ENCODE measurements around the gene FER.
A peak's percentile ranks its signal among the peaks of the same experiment; 100 is the strongest.

FER gene

DNA sequence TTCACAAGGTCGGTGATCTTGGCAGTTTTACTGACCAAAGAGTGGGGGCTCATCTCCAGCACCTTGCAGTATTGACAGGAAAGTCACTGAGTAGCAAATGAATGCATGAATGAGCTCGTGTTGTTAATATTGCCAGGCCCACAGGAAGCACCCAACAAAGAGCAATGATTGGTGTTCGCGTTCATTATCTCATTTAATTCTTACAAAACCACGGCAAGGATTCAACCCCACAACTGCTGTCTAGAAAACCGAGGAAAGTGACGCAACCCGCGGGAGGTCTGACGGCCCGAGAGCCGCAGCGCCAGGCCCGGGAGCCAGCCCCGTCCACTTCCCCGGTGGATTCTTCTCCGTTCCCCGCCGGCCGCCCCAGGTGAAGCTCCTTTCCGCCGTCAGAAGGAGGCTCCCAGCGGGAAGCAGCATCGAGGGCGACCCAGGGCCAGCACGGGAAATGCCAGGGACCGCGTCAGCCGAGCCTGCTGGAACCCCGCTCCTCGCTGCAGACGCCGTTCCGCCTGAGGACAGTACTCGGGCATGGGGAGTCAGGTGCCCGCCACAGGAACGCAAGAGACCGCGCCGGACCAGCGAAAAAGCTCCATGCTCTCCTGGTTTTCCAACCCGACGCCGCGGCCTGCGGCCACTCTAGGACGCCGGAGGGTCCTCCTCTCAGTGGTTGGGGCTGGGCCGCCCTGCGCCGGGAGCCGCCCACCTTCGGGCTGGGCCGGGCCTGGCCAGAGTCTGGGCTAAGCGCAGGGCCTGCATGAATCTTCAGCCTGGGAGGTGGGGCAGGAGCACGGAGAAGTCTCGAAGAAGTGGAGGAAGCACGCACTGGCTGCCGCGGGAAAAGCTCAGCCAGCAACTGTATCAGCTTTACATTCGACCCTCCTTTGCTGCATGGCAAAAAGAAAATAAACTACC lies 19.8 kb upstream of the FER start:
- Histone ChIP-seq H3K4me2 (ENCODE audit: low read length) (peak overlapping the region; percentile 89), H3K56ac (ENCODE audit: low read length) (peak overlapping the region; percentile 92), H3K79me2 (ENCODE audit: control insufficient read depth, insufficient read depth, low read length) (no peaks in the 10 kb centered on the region), H2BK5ac (ENCODE audit: low read length) (peak overlapping the region; percentile 64), H3K4ac (ENCODE audit: low read depth, low read length) (peak overlapping the region; percentile 81), H3K4me1 (ENCODE audit: control insufficient read depth, low read depth, low read length) (peaks cover 6% of the 10 kb centered on the region), H3K79me1 (ENCODE audit: low read length) (no peaks in the 10 kb centered on the region), H3K23ac (ENCODE audit: low read length) (no peak overlapping the region), H3K36me3 (ENCODE audit: control insufficient read depth, insufficient read depth, low read length) (no peaks in the 10 kb centered on the region), H3K27me3 (ENCODE audit: insufficient read depth, low read length, poor library complexity) (no peaks in the 10 kb centered on the region), H3K4me3 (ENCODE audit: low read length) (peak overlapping the region; percentile 73), H2BK120ac (ENCODE audit: low read depth, low read length) (no peak overlapping the region), H3K18ac (ENCODE audit: low read length) (peak overlapping the region; percentile 53), H3K27ac (ENCODE audit: low read depth, low read length) (peak overlapping the region; percentile 77), H3K9ac (ENCODE audit: low read length) (peak overlapping the region; percentile 89), H4K8ac (ENCODE audit: low read depth, low read length) (no peak overlapping the region), H2BK15ac (replicated peaks; ENCODE audit: low read depth) (no peak overlapping the region), H4K5ac (ENCODE audit: low read length) (no peak overlapping the region), H2AK5ac (ENCODE audit: low read length) (no peak overlapping the region)
- no CpG with 5 or more reads among the region's 61 CpGs for WGBS (ENCODE audit: extremely low coverage, insufficient coverage, low lambda C conversion rate)
- DNase-seq, result peak; percentile 97

- H3K4ac ChIP-seq (ENCODE audit: low read depth, low read length), result no peak overlapping the region
- peak overlapping the region; percentile 78 for H3K56ac ChIP-seq (ENCODE audit: low read length)
- no peaks in the 10 kb centered on the region for H3K79me1 ChIP-seq (ENCODE audit: low read length)
- peak overlapping the region; percentile 28 for H2BK5ac ChIP-seq (ENCODE audit: low read length)
- H3K27me3 ChIP-seq (ENCODE audit: insufficient read depth, low read length, poor library complexity), result no peaks in the 10 kb centered on the region
- H3K4me2 ChIP-seq (ENCODE audit: low read length), result peak overlapping the region; percentile 36
- H4K8ac ChIP-seq (ENCODE audit: low read depth, low read length), result peak overlapping the region; percentile 6
- no peaks in the 10 kb centered on the region for H3K36me3 ChIP-seq (ENCODE audit: control insufficient read depth, insufficient read depth, low read length)
- DNase-seq, result no peak
- H3K18ac ChIP-seq (ENCODE audit: low read length), result peak overlapping the region; percentile 6
- H4K5ac ChIP-seq (ENCODE audit: low read length), result no peak overlapping the region
- peak overlapping the region; percentile 58 for H3K9ac ChIP-seq (ENCODE audit: low read length)
- peaks cover 6% of the 10 kb centered on the region for H3K4me1 ChIP-seq (ENCODE audit: control insufficient read depth, low read depth, low read length)
- no peak overlapping the region for H3K4me3 ChIP-seq (ENCODE audit: low read length)
- H2BK15ac ChIP-seq (replicated peaks; ENCODE audit: low read depth), result no peak overlapping the region
- no peak overlapping the region for H3K23ac ChIP-seq (ENCODE audit: low read length)
- H3K27ac ChIP-seq (ENCODE audit: low read depth, low read length), result peak overlapping the region; percentile 33
- no CpG with 5 or more reads among the region's 14 CpGs for WGBS (ENCODE audit: extremely low coverage, insufficient coverage, low lambda C conversion rate)
- H3K79me2 ChIP-seq (ENCODE audit: control insufficient read depth, insufficient read depth, low read length), result no peaks in the 10 kb centered on the region
- no peak overlapping the region for H2BK120ac ChIP-seq (ENCODE audit: low read depth, low read length)
- no peak overlapping the region for H2AK5ac ChIP-seq (ENCODE audit: low read length)
These were observed 19.0 kb upstream of the FER start for GRCh38 chr5:108728566-108729241.

DNA sequence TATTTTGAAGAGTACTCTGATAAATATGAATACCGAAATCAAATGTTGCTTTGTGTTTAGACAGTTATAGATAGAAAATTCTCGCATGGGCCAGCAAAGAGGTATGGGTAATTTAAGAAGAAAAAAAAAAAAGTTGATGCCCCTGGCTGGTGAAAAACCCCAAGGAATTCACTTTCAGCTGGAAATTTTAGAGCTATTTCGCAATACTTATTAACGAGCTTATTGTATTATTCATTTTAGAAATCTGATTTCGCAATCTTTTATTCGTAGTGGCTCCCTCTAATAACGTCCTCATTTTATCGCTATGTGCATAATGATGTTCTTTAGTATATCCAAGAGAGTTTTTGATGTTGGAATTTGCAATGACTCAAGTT lies 18.5 kb upstream of the FER start:
- Histone ChIP-seq H3K4me2 (ENCODE audit: low read length) (no peak overlapping the region), H4K5ac (ENCODE audit: low read length) (no peak overlapping the region), H2BK15ac (replicated peaks; ENCODE audit: low read depth) (no peak overlapping the region), H3K18ac (ENCODE audit: low read length) (no peak overlapping the region), H3K79me2 (ENCODE audit: control insufficient read depth, insufficient read depth, low read length) (no peaks in the 10 kb centered on the region), H2AK5ac (ENCODE audit: low read length) (no peak overlapping the region), H2BK5ac (ENCODE audit: low read length) (no peak overlapping the region), H3K36me3 (ENCODE audit: control insufficient read depth, insufficient read depth, low read length) (no peaks in the 10 kb centered on the region), H2BK120ac (ENCODE audit: low read depth, low read length) (no peak overlapping the region), H3K23ac (ENCODE audit: low read length) (no peak overlapping the region), H3K27me3 (ENCODE audit: insufficient read depth, low read length, poor library complexity) (no peaks in the 10 kb centered on the region), H4K8ac (ENCODE audit: low read depth, low read length) (no peak overlapping the region), H3K9ac (ENCODE audit: low read length) (no peak overlapping the region), H3K27ac (ENCODE audit: low read depth, low read length) (no peak overlapping the region), H3K4me3 (ENCODE audit: low read length) (no peak overlapping the region), H3K56ac (ENCODE audit: low read length) (no peak overlapping the region), H3K4ac (ENCODE audit: low read depth, low read length) (no peak overlapping the region), H3K4me1 (ENCODE audit: control insufficient read depth, low read depth, low read length) (peaks cover 6% of the 10 kb centered on the region), H3K79me1 (ENCODE audit: low read length) (no peaks in the 10 kb centered on the region)
- no peak for DNase-seq
- WGBS (ENCODE audit: extremely low coverage, insufficient coverage, low lambda C conversion rate), result no CpG with 5 or more reads among the region's 8 CpGs

- Histone ChIP-seq H3K4me3 (ENCODE audit: low read length) (no peak overlapping the region), H2BK15ac (replicated peaks; ENCODE audit: low read depth) (no peak overlapping the region), H3K79me2 (ENCODE audit: control insufficient read depth, insufficient read depth, low read length) (no peaks in the 10 kb centered on the region), H3K23ac (ENCODE audit: low read length) (no peak overlapping the region), H3K56ac (ENCODE audit: low read length) (no peak overlapping the region), H3K4ac (ENCODE audit: low read depth, low read length) (no peak overlapping the region), H3K27ac (ENCODE audit: low read depth, low read length) (no peak overlapping the region), H3K4me2 (ENCODE audit: low read length) (no peak overlapping the region), H3K18ac (ENCODE audit: low read length) (no peak overlapping the region), H3K27me3 (ENCODE audit: insufficient read depth, low read length, poor library complexity) (no peaks in the 10 kb centered on the region), H2BK5ac (ENCODE audit: low read length) (no peak overlapping the region), H3K36me3 (ENCODE audit: control insufficient read depth, insufficient read depth, low read length) (no peaks in the 10 kb centered on the region), H3K79me1 (ENCODE audit: low read length) (no peaks in the 10 kb centered on the region), H4K5ac (ENCODE audit: low read length) (no peak overlapping the region), H3K9ac (ENCODE audit: low read length) (no peak overlapping the region), H2AK5ac (ENCODE audit: low read length) (no peak overlapping the region), H3K4me1 (ENCODE audit: control insufficient read depth, low read depth, low read length) (peaks cover 6% of the 10 kb centered on the region), H4K8ac (ENCODE audit: low read depth, low read length) (no peak overlapping the region), H2BK120ac (ENCODE audit: low read depth, low read length) (no peak overlapping the region)
- no peak for DNase-seq
- no CpG with 5 or more reads among the region's 1 CpG for WGBS (ENCODE audit: extremely low coverage, insufficient coverage, low lambda C conversion rate)
These were observed 16.9 kb upstream of the FER start for GRCh38 chr5:108730617-108731340.

- H3K79me1 ChIP-seq (ENCODE audit: low read length), result no peaks in the 10 kb centered on the region
- no CpG with 5 or more reads among the region's 5 CpGs for WGBS (ENCODE audit: extremely low coverage, insufficient coverage, low lambda C conversion rate)
- H2AK5ac ChIP-seq (ENCODE audit: low read length), result no peak overlapping the region
- H3K4ac ChIP-seq (ENCODE audit: low read depth, low read length), result no peak overlapping the region
- H3K9ac ChIP-seq (ENCODE audit: low read length), result no peak overlapping the region
- no peak overlapping the region for H3K56ac ChIP-seq (ENCODE audit: low read length)
- no peaks in the 10 kb centered on the region for H3K27me3 ChIP-seq (ENCODE audit: insufficient read depth, low read length, poor library complexity)
- no peak overlapping the region for H2BK5ac ChIP-seq (ENCODE audit: low read length)
- H2BK15ac ChIP-seq (replicated peaks; ENCODE audit: low read depth), result no peak overlapping the region
- no peak overlapping the region for H2BK120ac ChIP-seq (ENCODE audit: low read depth, low read length)
- no peak overlapping the region for H3K27ac ChIP-seq (ENCODE audit: low read depth, low read length)
- no peak overlapping the region for H3K18ac ChIP-seq (ENCODE audit: low read length)
- no peak overlapping the region for H3K4me3 ChIP-seq (ENCODE audit: low read length)
- no peak overlapping the region for H3K4me2 ChIP-seq (ENCODE audit: low read length)
- peak; percentile 29 for DNase-seq
- no peak overlapping the region for H3K23ac ChIP-seq (ENCODE audit: low read length)
- H3K36me3 ChIP-seq (ENCODE audit: control insufficient read depth, insufficient read depth, low read length), result no peaks in the 10 kb centered on the region
- H4K8ac ChIP-seq (ENCODE audit: low read depth, low read length), result no peak overlapping the region
- no peaks in the 10 kb centered on the region for H3K79me2 ChIP-seq (ENCODE audit: control insufficient read depth, insufficient read depth, low read length)
- no peak overlapping the region for H4K5ac ChIP-seq (ENCODE audit: low read length)
- H3K4me1 ChIP-seq (ENCODE audit: control insufficient read depth, low read depth, low read length), result no peaks in the 10 kb centered on the region
These were observed 11.9 kb upstream of the FER start for GRCh38 chr5:108735790-108736189.

All from mesendoderm (in vitro differentiated cells).